Glomerular visceral epithelial cell (primary cell): Measurements from ENCODE around the gene PHC2.
"Not testable (repeated sequence)": the region's sequence is repeated elsewhere in the genome, so short reads cannot be mapped to it uniquely, and the experiment has no call there.

Experiments used
- DNase-seq: peaks from one replicate; pipeline ENCODE4 v3.0.0-alpha.2; 2016; ENCODE audit errors: extremely low spot score

Gene PHC2

GRCh38 chr1:33294071-33295010 lies 136.6 kb downstream of the PHC2 start:
- DNase-seq, result no peak

DNA sequence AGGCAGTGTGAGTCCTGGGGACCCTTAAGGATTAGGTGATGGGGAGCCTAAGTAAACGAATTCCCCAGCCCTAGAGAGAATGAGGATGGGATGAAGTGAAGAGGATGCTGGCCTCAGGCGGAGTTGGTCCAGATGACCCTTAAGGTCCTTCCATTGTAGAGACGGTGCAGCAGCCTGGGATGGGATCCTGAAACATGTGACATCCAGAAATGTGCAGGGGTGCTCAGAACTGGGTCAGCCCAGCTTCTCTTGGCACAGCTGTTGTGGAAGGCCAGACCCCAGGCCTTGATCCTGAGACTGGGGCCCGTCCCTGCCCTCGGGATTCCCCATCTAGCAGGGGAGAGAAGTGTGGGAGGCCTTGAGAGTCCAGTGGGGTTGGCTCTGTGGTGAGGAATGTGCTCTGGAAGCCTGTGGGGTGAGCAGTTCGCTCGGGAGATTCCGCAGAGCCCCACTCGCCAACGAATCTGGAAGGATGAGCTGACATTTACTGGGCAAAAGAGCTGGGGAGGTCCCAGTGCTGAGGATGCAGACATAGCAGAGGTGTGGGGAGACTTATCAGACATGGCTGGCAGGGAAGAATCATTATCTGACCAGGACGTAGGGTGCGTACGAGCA lies 138.1 kb downstream of the PHC2 start:
- no peak for DNase-seq

GRCh38 chr1:33290615-33291014 lies 140.3 kb downstream of the PHC2 start:
- not testable (repeated sequence) for DNase-seq

GRCh38 chr1:33289858-33290154 lies 141.1 kb downstream of the PHC2 start:
- no peak for DNase-seq

GRCh38 chr1:33288976-33289857 lies 141.7 kb downstream of the PHC2 start:
- no peak for DNase-seq

GRCh38 chr1:33287317-33287716 lies 143.6 kb downstream of the PHC2 start:
- DNase-seq, result no peak

DNA sequence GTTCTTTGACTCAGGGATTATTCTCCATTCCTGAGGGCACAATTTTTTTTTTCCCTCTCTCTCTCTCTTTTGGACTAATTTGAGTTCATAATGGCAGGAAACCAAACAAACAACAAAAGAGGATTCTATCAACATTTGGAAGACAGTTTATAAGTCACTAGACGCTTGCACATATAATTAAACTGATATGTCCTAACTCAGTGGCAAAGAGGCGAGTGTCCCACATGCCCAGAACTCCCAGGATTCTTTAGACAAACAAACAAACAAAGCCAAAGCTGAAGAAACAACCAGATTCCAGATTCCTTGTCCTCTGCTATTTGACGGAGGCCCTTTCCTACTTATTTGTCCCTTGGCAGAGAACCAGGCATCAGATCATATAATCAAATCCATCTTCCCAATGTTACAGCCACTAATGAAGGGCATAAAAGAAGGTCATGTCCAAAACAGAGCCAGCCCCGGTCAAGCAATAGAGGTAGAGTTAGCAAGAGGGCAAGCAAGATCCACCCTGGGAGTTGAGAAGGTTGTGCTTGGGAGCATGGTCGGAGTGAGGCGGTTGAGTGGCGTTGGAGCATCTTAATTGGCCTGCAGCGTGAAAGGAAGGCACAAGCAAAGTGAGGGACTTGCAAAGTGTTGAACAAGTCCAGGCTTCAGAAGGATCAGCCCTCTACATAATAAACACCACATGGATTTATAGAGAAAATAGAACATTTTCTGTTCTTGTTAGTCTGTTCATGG lies 144.3 kb downstream of the PHC2 start:
- DNase-seq, result no peak

DNA sequence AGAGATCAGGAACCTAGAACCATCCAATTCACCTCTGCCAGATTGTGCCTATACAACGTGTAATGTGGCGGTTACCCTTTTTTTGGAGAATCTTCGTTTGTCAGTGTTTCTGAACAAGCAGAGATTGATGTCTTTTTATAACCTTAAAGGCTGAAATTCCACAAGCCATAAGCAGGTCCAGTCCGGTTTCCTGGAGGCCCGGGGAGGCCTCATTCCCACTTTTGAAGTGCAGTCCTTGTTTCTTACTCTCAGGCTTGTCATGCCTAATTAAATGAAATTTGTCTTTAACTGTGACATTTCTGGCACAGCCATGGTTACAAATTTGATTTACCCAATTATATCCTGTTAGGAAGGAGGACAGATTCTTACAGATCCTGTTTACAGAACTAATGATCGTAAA lies 146.8 kb downstream of the PHC2 start:
- DNase-seq, result no peak

GRCh38 chr1:33282791-33283190 lies 148.1 kb downstream of the PHC2 start:
- DNase-seq, result no peak

GRCh38 chr1:33281554-33282303 lies 149.2 kb downstream of the PHC2 start:
- DNase-seq, result no peak

- DNase-seq, result no peak
Measured at GRCh38 chr1:33280091-33280661, 150.7 kb downstream of the PHC2 start.

DNA sequence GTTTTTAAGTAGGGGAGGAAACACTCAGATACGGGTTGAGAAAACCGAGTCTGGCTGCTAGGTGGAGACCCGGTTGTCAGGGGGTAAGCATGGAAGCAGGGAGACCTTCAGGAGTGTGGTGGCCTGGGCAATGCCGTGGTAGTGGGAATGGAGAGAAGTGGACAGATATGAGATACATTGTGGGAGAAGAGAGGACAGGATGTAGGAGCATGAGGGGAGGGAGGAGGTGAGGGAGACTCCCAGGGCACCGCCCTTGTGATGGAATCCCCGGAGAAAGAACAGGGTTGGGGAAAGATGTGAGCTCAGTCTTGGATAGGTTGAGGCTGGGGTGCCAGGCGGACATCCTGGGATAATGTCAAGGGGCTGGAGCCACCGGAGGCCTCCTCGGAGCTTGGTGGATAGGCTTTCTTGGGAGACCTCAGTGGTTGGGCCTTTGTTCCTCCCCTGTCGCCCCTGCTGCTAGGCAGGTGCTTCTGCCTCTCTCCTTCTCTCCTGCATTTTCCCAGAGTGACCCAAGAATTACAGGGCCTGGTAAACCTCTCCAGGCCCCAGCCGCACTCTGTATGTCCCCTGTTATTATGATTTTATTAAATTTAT lies 153.3 kb downstream of the PHC2 start:
- DNase-seq, result no peak

GRCh38 chr1:33276573-33277298 lies 154.2 kb downstream of the PHC2 start:
- DNase-seq, result no peak

DNA sequence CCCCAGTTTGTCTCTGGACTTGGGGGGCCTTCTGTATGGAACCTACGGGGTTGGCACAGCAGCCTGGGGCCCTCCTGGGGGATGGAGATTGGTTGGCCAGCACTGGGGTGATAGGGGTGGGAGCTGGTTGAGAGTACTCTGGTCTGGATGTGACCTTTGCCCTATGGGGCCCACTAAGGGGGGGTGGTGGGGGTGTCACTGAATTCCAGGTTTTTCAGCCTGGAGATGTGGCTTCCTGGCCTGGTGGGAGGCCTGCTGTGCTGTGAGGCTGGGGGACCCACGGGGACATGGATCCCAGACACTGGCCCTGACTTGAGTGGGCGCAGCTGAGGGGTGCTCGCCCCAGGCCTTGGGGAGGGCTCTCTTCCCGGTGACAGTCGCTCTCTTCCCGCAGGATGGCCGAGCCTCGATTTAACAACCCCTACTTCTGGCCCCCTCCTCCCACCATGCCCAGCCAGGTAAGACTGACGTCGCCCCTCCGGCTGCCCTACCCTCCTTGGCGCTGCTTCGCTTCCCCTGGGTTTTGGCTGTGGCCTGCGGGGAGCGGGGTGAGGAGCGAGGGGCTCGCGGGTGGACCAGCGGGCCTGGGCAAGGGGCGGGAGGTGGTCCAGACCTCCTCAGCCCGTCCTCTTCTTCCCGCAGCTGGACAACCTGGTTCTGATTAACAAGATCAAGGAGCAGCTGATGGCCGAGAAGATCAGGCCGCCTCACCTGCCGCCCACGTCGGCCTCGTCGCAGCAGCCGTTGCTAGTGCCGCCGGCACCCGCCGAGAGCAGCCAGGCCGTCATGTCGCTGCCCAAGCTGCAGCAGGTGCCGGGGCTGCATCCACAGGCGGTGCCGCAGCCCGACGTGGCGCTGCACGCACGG lies 155.0 kb downstream of the PHC2 start:
- no peak for DNase-seq

GRCh38 chr1:33275195-33275594 lies 155.7 kb downstream of the PHC2 start:
- no peak for DNase-seq

DNA sequence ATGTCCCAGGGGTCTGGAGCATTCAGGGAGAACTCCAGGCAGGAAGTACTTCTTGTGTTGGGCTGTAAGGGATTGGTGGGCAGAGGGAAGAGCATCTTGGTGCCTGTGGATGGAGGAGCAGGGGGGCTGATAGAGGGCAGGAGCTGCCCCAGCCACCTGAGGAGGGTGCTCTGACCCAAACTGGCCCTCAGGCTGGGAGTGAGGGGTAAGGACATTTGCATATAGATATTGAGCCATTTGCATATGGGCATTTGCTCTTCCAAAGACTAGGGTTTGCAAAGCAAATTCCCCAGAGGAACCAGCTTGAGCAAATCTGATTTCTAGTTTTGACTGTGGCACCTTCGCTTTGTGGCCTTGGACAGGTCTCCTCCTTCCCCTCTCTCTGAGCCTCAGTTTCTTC lies 156.4 kb downstream of the PHC2 start:
- DNase-seq, result no peak

DNA sequence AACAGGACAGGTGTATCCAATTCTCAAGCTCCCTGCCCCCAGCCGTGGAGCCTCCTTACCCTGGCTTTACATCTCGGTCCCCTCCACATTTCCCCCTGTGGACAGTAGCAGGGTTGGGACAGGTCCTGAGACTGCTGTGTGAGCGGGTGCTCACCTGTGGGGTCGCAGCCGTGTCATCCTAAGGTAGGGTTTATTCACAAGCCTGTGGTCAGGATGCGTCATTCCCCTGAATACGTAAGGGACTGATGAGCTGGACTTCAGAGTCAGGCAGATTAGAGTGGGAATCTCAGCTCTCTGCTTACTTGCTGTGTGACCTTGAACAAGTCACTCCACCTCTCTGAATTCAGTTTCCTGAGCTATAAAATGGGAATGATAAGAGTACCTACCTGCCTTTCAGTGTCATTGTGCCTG lies 156.9 kb downstream of the PHC2 start:
- no peak for DNase-seq
